ENCODE data around the gene NKAIN1. TPM values are rescaled to one million over a fixed set of nuclear protein-coding genes. Genes with fewer than 3 reads are reported as not detected.
"Not testable (repeated sequence)": the region's sequence is repeated elsewhere in the genome, so short reads cannot be mapped to it uniquely, and the experiment has no call there.

The NKAIN1 gene
- total and polyA plus RNA-seq, 5 donors from 2014 or later, result not detected

GRCh38 chr1:31137873-31138272, 101.8 kb downstream of the NKAIN1 start:
- not testable (repeated sequence) for ATAC-seq (ENCODE audit: low read depth in 2 of 2); H3K4me3 ChIP-seq (ENCODE audit: low read depth, low read length); H3K9me3 Mint-ChIP-seq; H3K4me1 ChIP-seq (ENCODE audit: control insufficient read depth, insufficient read depth, low read length, poor library complexity, severe bottlenecking); H3K27ac ChIP-seq (ENCODE audit: insufficient read depth, low read length, poor library complexity, severe bottlenecking); H3K27ac Mint-ChIP-seq; H3K36me3 Mint-ChIP-seq; H3K4me3 Mint-ChIP-seq; H3K27me3 Mint-ChIP-seq; H3K36me3 ChIP-seq (ENCODE audit: control insufficient read depth, insufficient read depth, low read length); DNase-seq; H3K9me3 ChIP-seq (ENCODE audit: control insufficient read depth in 2 of 2, low read length in 2 of 2); H3K27me3 ChIP-seq (ENCODE audit: control insufficient read depth, insufficient read depth, low read length); H3K4me1 Mint-ChIP-seq

GRCh38 chr1:31135973-31136600, 103.6 kb downstream of the NKAIN1 start:
- peaks cover 4% of the 10 kb centered on the region for H3K27me3 Mint-ChIP-seq
- H3K4me3 Mint-ChIP-seq, result no peak overlapping the region
- DNase-seq (no peak), ATAC-seq (ENCODE audit: low read depth in 2 of 2) (no peak)
- no peaks in the 10 kb centered on the region for H3K27me3 ChIP-seq (ENCODE audit: control insufficient read depth, insufficient read depth, low read length)
- no peaks in the 10 kb centered on the region for H3K4me1 Mint-ChIP-seq
- no peak overlapping the region for H3K4me3 ChIP-seq (ENCODE audit: low read depth, low read length)
- no peaks in the 10 kb centered on the region for H3K9me3 ChIP-seq (ENCODE audit: control insufficient read depth in 2 of 2, low read length in 2 of 2)
- peaks cover 0 to 2% (median 0%) of the 10 kb centered on the region in 7 donors for H3K9me3 Mint-ChIP-seq
- no peaks in the 10 kb centered on the region for H3K4me1 ChIP-seq (ENCODE audit: control insufficient read depth, insufficient read depth, low read length, poor library complexity, severe bottlenecking)
- H3K36me3 ChIP-seq (ENCODE audit: control insufficient read depth, insufficient read depth, low read length), result no peaks in the 10 kb centered on the region
- H3K36me3 Mint-ChIP-seq, result no peaks in the 10 kb centered on the region
- no peak overlapping the region for H3K27ac ChIP-seq (ENCODE audit: insufficient read depth, low read length, poor library complexity, severe bottlenecking)
- H3K27ac Mint-ChIP-seq, result peak overlapping the region in 1 of 3 donors; percentile 64

GRCh38 chr1:31133368-31133767, 106.3 kb downstream of the NKAIN1 start:
- no peaks in the 10 kb centered on the region for H3K4me1 ChIP-seq (ENCODE audit: control insufficient read depth, insufficient read depth, low read length, poor library complexity, severe bottlenecking)
- H3K36me3 ChIP-seq (ENCODE audit: control insufficient read depth, insufficient read depth, low read length), result no peaks in the 10 kb centered on the region
- Mint-ChIP-seq H3K9me3 (peaks cover 0 to 2% (median 0%) of the 10 kb centered on the region in 7 donors), H3K36me3 (no peaks in the 10 kb centered on the region), H3K27ac (peak overlapping the region in 1 of 3 donors; percentile 6), H3K4me3 (no peak overlapping the region), H3K27me3 (no peaks in the 10 kb centered on the region), H3K4me1 (no peaks in the 10 kb centered on the region)
- DNase-seq, result no peak
- ATAC-seq (ENCODE audit: low read depth in 2 of 2), result no peak
- H3K4me3 ChIP-seq (ENCODE audit: low read depth, low read length), result no peak overlapping the region
- no peaks in the 10 kb centered on the region for H3K9me3 ChIP-seq (ENCODE audit: control insufficient read depth in 2 of 2, low read length in 2 of 2)
- H3K27ac ChIP-seq (ENCODE audit: insufficient read depth, low read length, poor library complexity, severe bottlenecking), result no peak overlapping the region
- no peaks in the 10 kb centered on the region for H3K27me3 ChIP-seq (ENCODE audit: control insufficient read depth, insufficient read depth, low read length)

Other genes starting within 250 kb of the NKAIN1 start
- 283 TPM for gene PUM1, start 174.2 kb downstream of the NKAIN1 start, total RNA-seq
- 100 to 1,000 TPM; 108 to 149 (median 132) TPM for gene PUM1, start 174.2 kb downstream of the NKAIN1 start, polyA plus RNA-seq
- 48.3 TPM for gene SNRNP40, start 56.9 kb upstream of the NKAIN1 start, total RNA-seq
- 100 to 1,000 TPM; 102 to 128 (median 109) TPM for gene SNRNP40, start 56.9 kb upstream of the NKAIN1 start, polyA plus RNA-seq
- 14.3 TPM for gene ZCCHC17, start 57.1 kb upstream of the NKAIN1 start, total RNA-seq
- gene ZCCHC17, start 57.1 kb upstream of the NKAIN1 start, polyA plus RNA-seq, result 10 to 100 TPM; 43.5 to 58.6 (median 48.4) TPM
- gene FABP3, start 133.2 kb upstream of the NKAIN1 start, total RNA-seq, result not detected
- gene FABP3, start 133.2 kb upstream of the NKAIN1 start, polyA plus RNA-seq, result not detected
- not detected for gene SERINC2, start 173.3 kb upstream of the NKAIN1 start, total RNA-seq
- under 1 TPM in 1 of 4 donors, not detected in 3; 0.08 TPM for gene SERINC2, start 173.3 kb upstream of the NKAIN1 start, polyA plus RNA-seq

Data from CD4-positive, CD25-positive, alpha-beta regulatory T cell (primary cell).